ENCODE results near the gene DHFR.

- TF ChIP-seq FOXM1 (IDR thresholded peaks at IDR 0.05; ENCODE audit: borderline replicate concordance, low read depth) = no peak
- no peak for TF ChIP-seq YY1 (IDR thresholded peaks at IDR 0.05; ENCODE audit: low read depth)
Measured at GRCh38 chr5:80703747-80704146, 49.0 kb upstream of the DHFR start.

Data from Ishikawa (cell line).